Measurements from ENCODE around the gene PSMF1. TPM values are rescaled to one million over a fixed set of nuclear protein-coding genes. Genes with fewer than 3 reads are reported as not detected.

PSMF1 gene
- total and polyA plus RNA-seq, 2 of the 4 experiments (the other 2 are of a cell fraction) = 93.6 to 109 TPM

- no peak overlapping the region for H2AFZ ChIP-seq (replicated peaks; ENCODE audit: low read length, poor library complexity)
- ATAC-seq (ENCODE audit: low read depth) (no peak), DNase-seq (no peak)
- no peak for TF ChIP-seq POLR2A (IDR thresholded peaks at IDR 0.05; ENCODE audit: low read depth, low read length)
- TF ChIP-seq MXI1 (IDR thresholded peaks at IDR 0.05; ENCODE audit: borderline replicate concordance, low read depth, low read length) = no peak
- TF ChIP-seq FOS (IDR thresholded peaks at IDR 0.05; ENCODE audit: low read depth, low read length) = no peak
- TF ChIP-seq RCOR1 (IDR thresholded peaks at IDR 0.05; ENCODE audit: insufficient replicate concordance, low read length) = no peak
- TF ChIP-seq CHD1 (IDR thresholded peaks at IDR 0.05; ENCODE audit: low read depth, low read length) = no peak
- H3K79me1 ChIP-seq (ENCODE audit: low read depth in 1 of 2, low read length in 2 of 2) = no peaks in the 10 kb centered on the region
- H3K4me3 ChIP-seq (ENCODE audit: insufficient read depth, low read depth, low read length) = no peak overlapping the region
- intact Hi-C loops (cut with micrococcal nuclease) = no loop called here
- no peak overlapping the region for H4K91ac ChIP-seq (ENCODE audit: insufficient read depth, low read depth, low read length)
- H3K4me2 ChIP-seq (ENCODE audit: low read depth, low read length) = no peak overlapping the region
- no peak overlapping the region for H3K23ac ChIP-seq (ENCODE audit: low read depth, low read length)
- H3K4me1 ChIP-seq (ENCODE audit: control insufficient read depth, insufficient read depth, low read length) = no peaks in the 10 kb centered on the region
- peaks cover 3% of the 10 kb centered on the region; the same call in 1 of the 2 replicates for H3K9me1 ChIP-seq (ENCODE audit: insufficient read depth, low read length)
- no peaks in the 10 kb centered on the region; the same call in 1 of the 2 replicates for H4K20me1 ChIP-seq (ENCODE audit: insufficient read depth, low read length)
- no peak overlapping the region for H2BK5ac ChIP-seq (ENCODE audit: low read depth, low read length, poor library complexity, severe bottlenecking)
- no peak overlapping the region for H4K5ac ChIP-seq (ENCODE audit: low read depth, low read length)
- no peak overlapping the region for H2AK9ac ChIP-seq (replicated peaks; ENCODE audit: low read depth, low read length, poor library complexity)
- no peaks in the 10 kb centered on the region for H3K36me3 ChIP-seq (ENCODE audit: control insufficient read depth, insufficient read depth, low read length)
- dilution Hi-C loops (cut with HindIII; ENCODE audit: low sequenced_read_pairs, unreplicated experiment) = no loop called here
- no peak overlapping the region for H2BK20ac ChIP-seq (ENCODE audit: low read depth, low read length)
- H2BK15ac ChIP-seq (ENCODE audit: low read depth, low read length) = no peak overlapping the region
- H3K9me3 ChIP-seq (ENCODE audit: control insufficient read depth, insufficient read depth, low read length) = no peaks in the 10 kb centered on the region
- no peak overlapping the region for H3K4ac ChIP-seq (ENCODE audit: low read depth, low read length)
- no peak overlapping the region for H3K56ac ChIP-seq (ENCODE audit: extremely low read depth, insufficient read depth, low read length)
- no peak overlapping the region for H3K14ac ChIP-seq (replicated peaks; ENCODE audit: low read depth, low read length)
- no peak overlapping the region for H3K9ac ChIP-seq (ENCODE audit: low read depth, low read length)
- H2BK120ac ChIP-seq (ENCODE audit: low read depth, low read length) = no peak overlapping the region
- H3K27me3 ChIP-seq (ENCODE audit: control insufficient read depth, insufficient read depth, low read length) = peaks cover 47% of the 10 kb centered on the region
- H4K8ac ChIP-seq (ENCODE audit: low read depth in 2 of 2, low read length in 2 of 2) = no peak overlapping the region
- no CpG with 5 or more reads among the region's 3 CpGs for WGBS, 2 experiments (ENCODE audit: extremely low coverage in 2 of 2, insufficient read length in 1 of 2)
- no peak overlapping the region for H3K18ac ChIP-seq (ENCODE audit: low read depth, low read length)
- ChIA-PET CTCF (interaction anchor here (0.5 kb wide), 1 partner anchor 318 kb away, joined by 3 read pairs; no protein-coding TSS in a partner anchor), POLR2A (ENCODE audit: unreplicated experiment) (no interaction called here)
- no peak overlapping the region for H3K27ac ChIP-seq (ENCODE audit: insufficient read depth, low read length)
- no TSS peak for BruUV-seq (replicated peaks)
- no peak overlapping the region for H2AK5ac ChIP-seq (ENCODE audit: low read depth, low read length)
- in situ Hi-C loops (cut with MboI; ENCODE audit: low sequenced_read_pairs) = no loop called here
Measured at GRCh38 chr20:1190847-1191246, 72.4 kb downstream of the PSMF1 start.

Data from IMR-90 (cell line).